Aorta (tissue), 5 donors: ENCODE results near the gene C11orf65. TPM values are rescaled to one million over a fixed set of nuclear protein-coding genes. Genes with fewer than 3 reads are reported as not detected.

Experiments used
- ATAC-seq: fragments of 200-7000 bp; cut with Tn5 transposase; one replicate; pipeline ENCODE4 v1.9.1; 2022; ENCODE audit warnings: moderate library complexity; ENCODE audit not compliant: low FRiP score
- DNase-seq, 2 donors: peaks; one replicate each; pipeline ENCODE4 v3.0.0-alpha.2; 2020
- H3K27ac ChIP-seq, 2 donors: one replicate each; pipeline ENCODE4 v1.5.1; 2013; ENCODE audit warnings: low read length in 2 of 2, mild to moderate bottlenecking in 2 of 2, moderate library complexity in 2 of 2, control low read depth in 1 of 2, inconsistent platforms in 1 of 2, low read depth in 1 of 2
- H3K27me3 ChIP-seq, 2 donors: one replicate each; pipeline ENCODE4 v1.6.1; 2013; ENCODE audit warnings: control low read depth in 1 of 2, low read length in 1 of 2, mild to moderate bottlenecking in 1 of 2, moderate library complexity in 1 of 2; ENCODE audit not compliant: insufficient read depth in 2 of 2, control insufficient read depth in 1 of 2
- H3K36me3 ChIP-seq, 2 donors: one replicate each; pipeline ENCODE4 v1.6.1; 2013; ENCODE audit warnings: control low read depth in 1 of 2, low read length in 1 of 2, mild to moderate bottlenecking in 1 of 2; ENCODE audit not compliant: insufficient read depth in 2 of 2, control insufficient read depth in 1 of 2
- H3K4me1 ChIP-seq, 2 donors: one replicate each; pipeline ENCODE4 v1.6.1; 2013; ENCODE audit warnings: low read length in 2 of 2, control low read depth in 1 of 2, mild to moderate bottlenecking in 1 of 2, moderate library complexity in 1 of 2; ENCODE audit not compliant: insufficient read depth in 2 of 2, control insufficient read depth in 1 of 2
- H3K4me3 ChIP-seq, 2 donors: one replicate each; pipeline ENCODE4 v1.5.1; 2013; ENCODE audit warnings: low read length in 2 of 2, control low read depth in 1 of 2, mild to moderate bottlenecking in 1 of 2
- H3K9me3 ChIP-seq: one replicate; pipeline ENCODE4 v1.6.1; 2013; ENCODE audit warnings: mild to moderate bottlenecking, low read length; ENCODE audit not compliant: control insufficient read depth
- WGBS, 2 donors: extraction: QIAGEN DNeasy Blood & Tissue Kit; methylation state at CpG; one replicate each; pipeline ENCODE4 v1.1.7; 2013; 5-methylcytosine and 5-hydroxymethylcytosine counted together
- intact Hi-C, 2 donors: fragments of 100-400 bp; cut with DNase I; formaldehyde crosslinking; loops; one replicate each; pipeline versions ENCODE4 v1.14.2 to v1.15.0; 2022
- polyA plus RNA-seq, 2 donors: library from polyadenylated mRNA; stranded (reverse); fragments of 200-250 nt; gene quantifications; one replicate each; pipeline ENCODE4 v1.2.3, GENCODE V29; 2013
- total RNA-seq, 2 donors: library from RNA; stranded (reverse); fragmentation: NEBNext Ultra II Directional; extraction: Animal tissue kit (Norgen Biotek cat#: 25700); gene quantifications; one replicate each; pipeline ENCODE4 v1.2.1, GENCODE V29; 2021
- donor health status: healthy with polysubstance abuse.
- donor health status: Bipolar disorder and iron deficiency.
- donor health status: DM: no; HTN: no; CAD: no.
- donor health status: DM: no; HTN: no; CAD: no.
- donor health status: DM: yes; HTN: yes; CAD: no.

C11orf65 gene
- total and polyA plus RNA-seq, 4 donors: 0.36 TPM; not detected in 3

DNA sequence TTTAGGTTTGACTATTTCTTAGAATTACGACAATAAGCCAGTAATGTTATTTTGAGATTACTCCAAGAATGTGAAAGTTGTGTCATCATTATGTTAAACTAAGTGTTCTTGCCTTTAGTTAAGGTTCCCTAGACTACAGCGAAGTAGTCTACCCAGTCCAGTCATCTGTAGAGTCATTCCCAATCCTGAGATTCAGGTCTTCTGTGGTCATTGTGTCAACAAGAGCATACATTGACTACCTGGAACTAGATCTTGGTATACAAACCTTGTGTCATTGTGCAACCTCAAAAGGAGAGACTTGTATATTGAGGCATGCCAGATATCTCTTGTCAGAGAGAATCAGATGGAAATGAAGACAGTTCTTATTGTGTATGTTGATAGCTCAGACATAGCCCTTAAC, 128.6 kb downstream of the C11orf65 start:
- no peak for ATAC-seq
- no peaks in the 10 kb centered on the region for H3K9me3 ChIP-seq
- no peak overlapping the region for H3K4me3 ChIP-seq
- no peaks in the 10 kb centered on the region for H3K27me3 ChIP-seq
- H3K4me1 ChIP-seq: no peaks in the 10 kb centered on the region
- no peak for DNase-seq
- WGBS, 2 donors: 97 to 99% methylated on average over 2 of the region's 2 CpGs
- peaks cover 2 to 3% of the 10 kb centered on the region in 2 donors for H3K36me3 ChIP-seq
- intact Hi-C loops: no loop called here
- H3K27ac ChIP-seq: no peak overlapping the region

DNA sequence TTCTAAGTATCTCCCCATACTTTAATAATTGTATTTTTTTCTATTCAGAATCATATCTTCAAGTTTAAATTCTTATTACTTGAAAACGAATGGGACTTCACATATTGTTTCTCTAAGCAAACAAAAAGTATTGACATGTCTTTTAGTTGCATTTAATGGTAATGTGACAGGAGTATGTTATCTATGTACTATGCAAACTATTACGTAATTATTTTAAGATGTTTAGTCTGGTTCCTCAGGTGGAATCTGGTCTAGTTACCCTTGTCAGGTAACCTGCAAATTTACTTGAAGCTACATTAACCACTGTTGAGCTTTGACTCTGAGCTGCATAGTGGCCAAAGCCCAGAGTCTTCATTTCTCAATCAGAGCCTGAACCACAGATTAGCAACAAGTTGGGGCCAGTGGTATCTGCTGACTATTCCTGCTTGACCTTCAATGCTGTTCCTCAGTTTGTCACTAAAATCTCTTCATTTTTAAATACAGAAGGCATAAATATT, 133.9 kb downstream of the C11orf65 start:
- Histone ChIP-seq H3K36me3 (peaks cover 2 to 3% of the 10 kb centered on the region in 2 donors), H3K4me1 (no peaks in the 10 kb centered on the region), H3K9me3 (no peaks in the 10 kb centered on the region), H3K27ac (no peak overlapping the region), H3K27me3 (no peaks in the 10 kb centered on the region), H3K4me3 (no peak overlapping the region)
- no peak for ATAC-seq
- intact Hi-C loops: no loop called here
- whole genome bisulfite sequencing, 2 donors: 87 to 92% methylated on average over 2 of the region's 2 CpGs
- no peak for DNase-seq

Other genes with a start within 250 kb of the C11orf65 start
- 10 to 100 TPM; 12.9 to 18.1 TPM for gene NPAT, start 244.9 kb downstream of the C11orf65 start, total RNA-seq
- gene NPAT, start 244.9 kb downstream of the C11orf65 start, polyA plus RNA-seq: 1 to 10 TPM; 1.3 to 3.8 TPM
- gene ATM, start 244.5 kb downstream of the C11orf65 start, total RNA-seq: 100 to 1,000 TPM in 1 of 2 donors, 10 to 100 TPM in 1; 66.3 to 123 TPM
- gene ATM, start 244.5 kb downstream of the C11orf65 start, polyA plus RNA-seq: 10 to 100 TPM; 18.3 to 21.2 TPM
- gene POGLUT3, start 30.9 kb upstream of the C11orf65 start, total RNA-seq: 10 to 100 TPM; 42.6 to 49.0 TPM
- 10 to 100 TPM; 23.4 to 35.7 TPM for gene POGLUT3, start 30.9 kb upstream of the C11orf65 start, polyA plus RNA-seq
- gene EXPH5, start 126.2 kb upstream of the C11orf65 start, total RNA-seq: 1 to 10 TPM; 1.8 to 4.5 TPM
- gene EXPH5, start 126.2 kb upstream of the C11orf65 start, polyA plus RNA-seq: under 1 TPM; 0.13 to 0.54 TPM
- 10 to 100 TPM; 18.8 to 24.2 TPM for gene DDX10, start 197.5 kb upstream of the C11orf65 start, total RNA-seq
- gene DDX10, start 197.5 kb upstream of the C11orf65 start, polyA plus RNA-seq: 10 to 100 TPM in 1 of 2 donors, 1 to 10 TPM in 1; 9.3 to 11.8 TPM